ENCODE results near the gene SLC4A8. TPM values are rescaled to one million over a fixed set of nuclear protein-coding genes. Genes with fewer than 3 reads are reported as not detected.

SLC4A8 gene
- total RNA-seq, 1 experiment from 2014 or later, result 1.4 TPM

- ATAC-seq, result no peak
- TF ChIP-seq CBX3 (IDR thresholded peaks at IDR 0.05; ENCODE audit: low read depth), result no peak
- no peak for TF ChIP-seq CTCF (IDR thresholded peaks at IDR 0.05 in 2 of 3, conservative IDR thresholded peaks at IDR 0.05 in 1 of 3; ENCODE audit: borderline replicate concordance in 1 of 3, insufficient read depth in 1 of 3, low read depth in 2 of 3, low read length in 2 of 3)
- TF ChIP-seq EZH2 (IDR thresholded peaks at IDR 0.05), result no peak
- TF ChIP-seq ZFX (IDR thresholded peaks at IDR 0.05), result no peak
- TF ChIP-seq POLR2A (IDR thresholded peaks at IDR 0.05; ENCODE audit: borderline replicate concordance, extremely low read depth, insufficient read depth, insufficient read length), result no peak
- TF ChIP-seq SRF (IDR thresholded peaks at IDR 0.05; ENCODE audit: low read depth), result no peak
- no peak for TF ChIP-seq YY1 (IDR thresholded peaks at IDR 0.05; ENCODE audit: extremely low read depth, insufficient replicate concordance, low read depth, low read length)
- no peak for TF ChIP-seq ZBTB33 (IDR thresholded peaks at IDR 0.05; ENCODE audit: extremely low read depth, insufficient replicate concordance, low read length)
- no peak for TF ChIP-seq POLR2AphosphoS5 (IDR thresholded peaks at IDR 0.05; ENCODE audit: low read depth, low read length)
- TF ChIP-seq SIN3A (IDR thresholded peaks at IDR 0.05; ENCODE audit: low read depth), result no peak
- TF ChIP-seq SP1 (IDR thresholded peaks at IDR 0.05; ENCODE audit: low read depth), result no peak
- TF ChIP-seq ATF3 (IDR thresholded peaks at IDR 0.05), result no peak
- no peak for TF ChIP-seq JUND (IDR thresholded peaks at IDR 0.05)
- no peak for TF ChIP-seq ELF1 (IDR thresholded peaks at IDR 0.05; ENCODE audit: borderline replicate concordance, low read depth)
- no peak for TF ChIP-seq FOSL1 (IDR thresholded peaks at IDR 0.05; ENCODE audit: low read depth)
- no peak for TF ChIP-seq CEBPB (IDR thresholded peaks at IDR 0.05; ENCODE audit: low read depth)
- no peak for TF ChIP-seq EGR1 (IDR thresholded peaks at IDR 0.05; ENCODE audit: low read depth)
- no peak for TF ChIP-seq TCF7L2 (IDR thresholded peaks at IDR 0.05; ENCODE audit: borderline replicate concordance, extremely low read depth, insufficient read depth, insufficient read length)
- intact Hi-C loops (cut with micrococcal nuclease), result no loop called here
- Histone ChIP-seq H2AFZ (ENCODE audit: low read depth, low read length, poor library complexity, severe bottlenecking) (no peak overlapping the region), H3K79me2 (ENCODE audit: insufficient read depth, low read length) (no peaks in the 10 kb centered on the region), H3K9me3 (ENCODE audit: control insufficient read depth in 1 of 2, insufficient read depth in 1 of 2, low read depth in 1 of 2, low read length in 2 of 2) (no peaks in the 10 kb centered on the region), H3K4me1 (ENCODE audit: control insufficient read depth in 1 of 2, insufficient read depth in 2 of 2, low read length in 2 of 2) (peaks cover 0 to 12% of the 10 kb centered on the region in 2 experiments; a peak in 2 of 4 replicates), H3K4me3 (replicated peaks in 1 of 2; ENCODE audit: low read depth in 1 of 2, low read length in 2 of 2) (no peak overlapping the region), H3K9ac (ENCODE audit: low read length) (no peak overlapping the region), H3K36me3 (ENCODE audit: control insufficient read depth in 1 of 2, insufficient read depth in 2 of 2, low read length in 2 of 2) (no peaks in the 10 kb centered on the region), H3K27ac (ENCODE audit: low read depth, low read length) (no peak overlapping the region), H4K20me1 (ENCODE audit: insufficient read depth) (no peaks in the 10 kb centered on the region), H3K9me2 (ENCODE audit: insufficient read depth) (no peaks in the 10 kb centered on the region), H3K27me3 (ENCODE audit: insufficient read depth, low read length) (peaks cover 5% of the 10 kb centered on the region; the same call in 1 of the 2 replicates), H3K4me2 (ENCODE audit: low read length) (no peak overlapping the region)
- no TSS peak for BruUV-seq (replicated peaks)
- ChIA-PET CTCF (no interaction called here), RAD21 (ENCODE audit: low non-redundant PET in 1 of 2, low total read pairs in 2 of 2, uncharacterized antibody in 2 of 2, unreplicated experiment in 2 of 2) (no interaction called here), POLR2A (no interaction called here)
- no peak for DNase-seq (ENCODE audit: low read depth, low spot score)
Observed at GRCh38 chr12:51529651-51529970, 105.0 kb downstream of the SLC4A8 start.

Measured in HCT116 (cell line).